Mesenchymal stem cell (in vitro differentiated cells and primary cell): ENCODE data around the gene CCR7.

Experiments used
- DNase-seq: peaks from one replicate; pipeline ENCODE4 v3.0.0-alpha.2; 2013
- H2AFZ ChIP-seq: one replicate; pipeline ENCODE4 v1.6.1; 2013; ENCODE audit warnings: low read depth, mild to moderate bottlenecking, control low read depth, inconsistent platforms, low read length, moderate library complexity
- H2AK5ac ChIP-seq: 2 replicates; pipeline ENCODE4 v1.6.1; 2013; ENCODE audit warnings: low read length, moderate library complexity, mild to moderate bottlenecking, inconsistent platforms; ENCODE audit not compliant: severe bottlenecking
- H2BK120ac ChIP-seq: one replicate; pipeline ENCODE4 v1.6.1; 2013; ENCODE audit warnings: low read depth, mild to moderate bottlenecking, inconsistent platforms, low read length, moderate library complexity
- H2BK12ac ChIP-seq, 2 experiments: one replicate each; pipeline ENCODE4 v1.6.1; 2013; ENCODE audit warnings: inconsistent platforms in 2 of 2, low read length in 2 of 2, mild to moderate bottlenecking in 2 of 2, moderate library complexity in 2 of 2, control low read depth in 1 of 2
- H2BK15ac ChIP-seq: one replicate; pipeline ENCODE4 v1.6.1; 2013; ENCODE audit warnings: mild to moderate bottlenecking, low read depth, inconsistent platforms; ENCODE audit not compliant: poor library complexity, severe bottlenecking
- H2BK5ac ChIP-seq: 2 replicates; pipeline ENCODE4 v1.6.1; 2013; ENCODE audit warnings: low read depth, mild to moderate bottlenecking, low read length, control low read depth, inconsistent platforms; ENCODE audit not compliant: poor library complexity, severe bottlenecking
- H3K14ac ChIP-seq, 2 experiments: one replicate each; pipeline ENCODE4 v1.6.1; 2013; ENCODE audit warnings: inconsistent platforms in 2 of 2, low read length in 2 of 2, control low read depth in 1 of 2, mild to moderate bottlenecking in 1 of 2, moderate library complexity in 1 of 2
- H3K18ac ChIP-seq, 2 experiments: one replicate each; pipeline ENCODE4 v1.6.1; 2013; ENCODE audit warnings: inconsistent platforms in 2 of 2, low read length in 2 of 2, control low read depth in 1 of 2, low read depth in 1 of 2, mild to moderate bottlenecking in 1 of 2
- H3K23ac ChIP-seq, 2 experiments: one replicate each; pipeline ENCODE4 v1.6.1; 2013; ENCODE audit warnings: inconsistent platforms in 2 of 2, low read length in 2 of 2, mild to moderate bottlenecking in 2 of 2, moderate library complexity in 2 of 2, control low read depth in 1 of 2
- H3K27ac ChIP-seq: 2 replicates; pipeline ENCODE4 v1.5.1; 2013; ENCODE audit warnings: mild to moderate bottlenecking, moderate library complexity, low read length, control low read depth, inconsistent platforms; ENCODE audit not compliant: poor library complexity, severe bottlenecking
- H3K27me3 ChIP-seq, 2 experiments: 2 replicates each; pipeline versions ENCODE4 v1.6.1 to v1.7.0; 2013; ENCODE audit warnings: low read length in 2 of 2, mild to moderate bottlenecking in 2 of 2, moderate library complexity in 2 of 2, control low read depth in 1 of 2, inconsistent platforms in 1 of 2; ENCODE audit not compliant: control insufficient read depth in 1 of 2, insufficient read depth in 1 of 2
- H3K36me3 ChIP-seq, 2 experiments: 2 replicates each; pipeline versions ENCODE4 v1.6.1 to v1.7.0; 2013; ENCODE audit warnings: low read length in 2 of 2, control low read depth in 1 of 2, inconsistent platforms in 1 of 2, low read depth in 1 of 2, mild to moderate bottlenecking in 1 of 2; ENCODE audit not compliant: insufficient read depth in 2 of 2, control insufficient read depth in 1 of 2
- H3K4ac ChIP-seq, 2 experiments: one replicate each; pipeline ENCODE4 v1.6.1; 2013; ENCODE audit warnings: inconsistent platforms in 2 of 2, low read length in 2 of 2, mild to moderate bottlenecking in 2 of 2, moderate library complexity in 2 of 2, control low read depth in 1 of 2, low read depth in 1 of 2
- H3K4me1 ChIP-seq: 2 replicates; pipeline ENCODE4 v1.6.1; 2013; ENCODE audit warnings: low read depth, low read length, control low read depth; ENCODE audit not compliant: control insufficient read depth, insufficient read depth
- H3K4me2 ChIP-seq: 2 replicates; pipeline ENCODE4 v1.6.1; 2013; ENCODE audit warnings: low read length, mild to moderate bottlenecking, inconsistent platforms; ENCODE audit not compliant: poor library complexity, severe bottlenecking
- H3K4me3 ChIP-seq, 2 experiments: 2 replicates each; pipeline versions ENCODE4 v1.5.1 to v1.7.0; 2013; ENCODE audit warnings: low read length in 2 of 2, mild to moderate bottlenecking in 2 of 2, control low read depth in 1 of 2, low read depth in 1 of 2; ENCODE audit not compliant: insufficient read depth in 1 of 2
- H3K79me1 ChIP-seq: replicated peaks from 2 replicates; pipeline ENCODE4 v1.6.1; 2013; ENCODE audit warnings: mild to moderate bottlenecking, control low read depth, low read length, inconsistent platforms; ENCODE audit not compliant: poor library complexity, severe bottlenecking
- H3K9ac ChIP-seq: 2 replicates; pipeline ENCODE4 v1.7.0; 2013; ENCODE audit warnings: mild to moderate bottlenecking, low read length, moderate library complexity
- H3K9me3 ChIP-seq: 2 replicates; pipeline ENCODE4 v1.7.0; 2013; ENCODE audit warnings: mild to moderate bottlenecking, low read length; ENCODE audit not compliant: control insufficient read depth
- H4K8ac ChIP-seq: one replicate; pipeline ENCODE4 v1.6.1; 2013; ENCODE audit warnings: inconsistent platforms, mild to moderate bottlenecking, low read length, moderate library complexity
- H4K91ac ChIP-seq: one replicate; pipeline ENCODE4 v1.6.1; 2013; ENCODE audit warnings: mild to moderate bottlenecking, low read length, inconsistent platforms
- WGBS: methylation state at CpG from one replicate; pipeline ENCODE4 v1.1.7; 2013; ENCODE audit warnings: mixed read lengths; 5-methylcytosine and 5-hydroxymethylcytosine counted together

The CCR7 gene

GRCh38 chr17:40536295-40537171 lies 28.7 kb downstream of the CCR7 start:
- Histone ChIP-seq H2BK120ac (no peak overlapping the region), H3K4me1 (peaks cover 28% of the 10 kb centered on the region), H3K4me2 (no peak overlapping the region), H3K4ac (peak overlapping the region; percentile 71 to 75), H3K14ac (peak overlapping the region in 1 of 2 experiments; percentile 95), H3K36me3 (no peaks in the 10 kb centered on the region), H2BK12ac (peak overlapping the region; percentile 75 to 98), H3K18ac (peak overlapping the region; percentile 81 to 85), H4K91ac (peak overlapping the region; percentile 76), H3K27me3 (no peaks in the 10 kb centered on the region), H4K8ac (peak overlapping the region; percentile 90), H2AK5ac (peak overlapping the region; percentile 27), H2BK5ac (no peak overlapping the region), H3K23ac (no peak overlapping the region), H3K27ac (no peak overlapping the region), H3K9me3 (no peaks in the 10 kb centered on the region), H3K4me3 (peak overlapping the region in 1 of 2 experiments; percentile 13), H3K9ac (peak overlapping the region; percentile 63), H3K79me1 (no peaks in the 10 kb centered on the region), H2AFZ (peak overlapping the region; percentile 7), H2BK15ac (peak overlapping the region; percentile 84)
- DNase-seq: no peak
- WGBS: 64% methylated on average over 13 of the region's 13 CpGs

GRCh38 chr17:40535924-40536294 lies 29.4 kb downstream of the CCR7 start:
- no peak overlapping the region for H3K4me2 ChIP-seq
- H4K8ac ChIP-seq: peak overlapping the region; percentile 90
- peak overlapping the region; percentile 75 to 98 for H2BK12ac ChIP-seq
- peak overlapping the region; percentile 10 for H4K91ac ChIP-seq
- H2BK120ac ChIP-seq: no peak overlapping the region
- H3K18ac ChIP-seq: peak overlapping the region; percentile 81 to 85
- DNase-seq: peak; percentile 49
- H2AK5ac ChIP-seq: no peak overlapping the region
- peak overlapping the region in 1 of 2 experiments; percentile 71 for H3K4ac ChIP-seq
- peak overlapping the region; percentile 63 for H3K9ac ChIP-seq
- H3K4me1 ChIP-seq: peaks cover 29% of the 10 kb centered on the region
- no peaks in the 10 kb centered on the region for H3K9me3 ChIP-seq
- no peak overlapping the region for H3K27ac ChIP-seq
- no peak overlapping the region for H2BK15ac ChIP-seq
- no peak overlapping the region for H2BK5ac ChIP-seq
- 75% methylated on average over 3 of the region's 3 CpGs for WGBS
- H3K36me3 ChIP-seq: no peaks in the 10 kb centered on the region
- no peak overlapping the region for H3K23ac ChIP-seq
- no peak overlapping the region for H2AFZ ChIP-seq
- H3K14ac ChIP-seq: no peak overlapping the region
- H3K27me3 ChIP-seq: no peaks in the 10 kb centered on the region
- H3K4me3 ChIP-seq: no peak overlapping the region
- no peaks in the 10 kb centered on the region for H3K79me1 ChIP-seq

GRCh38 chr17:40535438-40535837 lies 29.8 kb downstream of the CCR7 start:
- H2BK12ac ChIP-seq: no peak overlapping the region
- no peak overlapping the region for H3K18ac ChIP-seq
- H3K9me3 ChIP-seq: no peaks in the 10 kb centered on the region
- no peaks in the 10 kb centered on the region for H3K36me3 ChIP-seq
- H3K27me3 ChIP-seq: no peaks in the 10 kb centered on the region
- H3K79me1 ChIP-seq: no peaks in the 10 kb centered on the region
- no peak overlapping the region for H3K4me2 ChIP-seq
- no peak overlapping the region for H2AFZ ChIP-seq
- H3K4ac ChIP-seq: no peak overlapping the region
- H3K4me1 ChIP-seq: peaks cover 30% of the 10 kb centered on the region
- 95% methylated on average over 3 of the region's 4 CpGs for WGBS
- H4K91ac ChIP-seq: no peak overlapping the region
- no peak overlapping the region for H2BK15ac ChIP-seq
- H3K27ac ChIP-seq: no peak overlapping the region
- DNase-seq: no peak
- H3K23ac ChIP-seq: no peak overlapping the region
- H3K9ac ChIP-seq: no peak overlapping the region
- no peak overlapping the region for H2BK5ac ChIP-seq
- no peak overlapping the region for H3K4me3 ChIP-seq
- no peak overlapping the region for H4K8ac ChIP-seq
- no peak overlapping the region for H3K14ac ChIP-seq
- H2BK120ac ChIP-seq: no peak overlapping the region
- H2AK5ac ChIP-seq: no peak overlapping the region

- peaks cover 25% of the 10 kb centered on the region for H3K4me1 ChIP-seq
- no peaks in the 10 kb centered on the region for H3K9me3 ChIP-seq
- H3K4ac ChIP-seq: peak overlapping the region; percentile 37 to 40
- no peak overlapping the region for H3K14ac ChIP-seq
- no peaks in the 10 kb centered on the region for H3K36me3 ChIP-seq
- no peak overlapping the region for H2BK5ac ChIP-seq
- H3K27me3 ChIP-seq: no peaks in the 10 kb centered on the region
- peak overlapping the region; percentile 26 for H2BK15ac ChIP-seq
- peak overlapping the region; percentile 81 for H4K91ac ChIP-seq
- H3K27ac ChIP-seq: peak overlapping the region; percentile 24
- peak; percentile 54 for DNase-seq
- peak overlapping the region; percentile 58 for H3K9ac ChIP-seq
- no peak overlapping the region for H3K4me3 ChIP-seq
- peak overlapping the region; percentile 6 for H2BK120ac ChIP-seq
- H2BK12ac ChIP-seq: peak overlapping the region in 1 of 2 experiments; percentile 98
- H3K79me1 ChIP-seq: no peaks in the 10 kb centered on the region
- H4K8ac ChIP-seq: peak overlapping the region; percentile 61
- peak overlapping the region; percentile 36 for H2AK5ac ChIP-seq
- H2AFZ ChIP-seq: peak overlapping the region; percentile 29
- H3K23ac ChIP-seq: no peak overlapping the region
- no peak overlapping the region for H3K4me2 ChIP-seq
- H3K18ac ChIP-seq: peak overlapping the region in 1 of 2 experiments; percentile 76
- WGBS: over 99% methylated on average over 8 of the region's 11 CpGs
Measured at GRCh38 chr17:40534371-40535189, 30.7 kb downstream of the CCR7 start.
